Fibroblast of skin of right quadriceps (primary cell): ENCODE results near the gene STARD7.
"Not testable (repeated sequence)": the region's sequence is repeated elsewhere in the genome, so short reads cannot be mapped to it uniquely, and the experiment has no call there.

Experiments used
- DNase-seq: peaks from one replicate; pipeline ENCODE4 v3.0.0-alpha.2; 2013

The STARD7 gene

DNA sequence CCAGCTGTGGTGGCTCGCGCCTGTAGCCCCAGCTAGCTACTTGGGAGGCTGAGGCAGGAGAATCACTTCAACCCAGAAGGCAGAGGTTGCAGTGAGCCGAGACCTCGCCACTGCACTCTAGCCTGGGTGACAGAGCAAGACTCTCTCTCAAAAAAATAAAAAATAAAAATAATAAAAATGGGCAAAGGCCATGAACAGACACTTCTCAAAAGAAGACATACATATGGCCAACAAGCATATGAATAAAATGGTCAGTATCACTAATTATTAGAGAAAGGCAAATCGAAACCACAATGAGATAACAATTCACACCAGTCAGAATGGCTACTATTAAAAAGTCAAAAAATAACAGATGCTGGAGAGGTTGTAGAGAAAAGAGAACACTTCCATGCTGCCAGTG, 48.3 kb downstream of the STARD7 start:
- not testable (repeated sequence) for DNase-seq

DNA sequence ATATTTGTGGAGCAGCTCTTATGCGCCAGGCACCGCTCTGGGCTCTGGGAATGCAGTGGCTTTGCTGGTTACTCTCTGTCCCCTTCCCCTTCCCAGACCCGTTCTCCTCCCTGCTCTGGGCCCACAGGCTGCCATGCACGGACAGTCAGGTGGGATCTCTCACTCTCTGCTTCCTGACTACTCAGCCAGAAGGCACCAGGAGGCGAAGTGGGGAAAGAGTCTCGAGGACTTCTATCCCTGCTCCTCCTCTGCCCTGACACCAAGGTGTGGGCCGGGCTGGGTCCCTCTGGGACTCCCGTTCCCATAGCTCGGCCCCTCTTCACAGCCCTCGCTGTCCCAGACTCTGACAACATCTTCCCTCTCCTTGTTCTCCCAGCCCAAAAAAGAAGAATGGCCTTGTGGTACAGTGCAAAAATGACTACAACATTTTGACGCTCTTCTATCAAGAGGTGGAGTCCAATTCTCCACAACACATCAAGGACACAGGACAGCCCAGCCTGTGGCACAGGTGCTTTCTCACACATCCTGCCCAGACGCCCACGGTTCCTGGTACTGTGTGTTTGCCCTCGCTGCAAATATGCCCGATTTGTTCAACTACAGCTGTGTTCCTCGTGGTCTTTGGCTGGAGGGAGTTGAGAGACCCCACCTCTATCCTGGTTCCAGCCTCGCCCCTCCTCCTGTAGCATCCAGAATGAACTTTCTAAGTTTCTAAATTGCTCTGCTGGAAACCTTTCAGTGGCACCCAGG, 49.4 kb downstream of the STARD7 start:
- DNase-seq = no peak

DNA sequence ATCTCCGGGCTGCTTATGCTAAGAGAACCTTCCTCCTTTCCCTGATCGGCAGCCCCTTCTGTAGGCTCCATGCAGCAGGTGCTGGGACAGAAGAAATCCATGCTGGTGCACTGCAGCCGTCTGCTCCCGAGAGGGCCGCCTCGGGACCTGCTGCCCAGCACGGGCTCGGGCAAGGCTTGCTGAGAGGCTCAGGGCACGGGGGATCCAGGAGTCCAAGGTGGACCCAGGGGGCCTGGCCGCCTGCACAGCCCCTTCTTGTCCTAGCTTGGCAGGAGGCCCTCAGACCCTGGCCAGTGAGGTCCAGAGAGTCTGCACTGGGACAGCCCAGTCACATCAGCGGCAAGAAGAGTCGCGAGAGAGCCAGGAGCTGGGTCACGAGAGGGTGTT, 50.1 kb downstream of the STARD7 start:
- DNase-seq = no peak

DNA sequence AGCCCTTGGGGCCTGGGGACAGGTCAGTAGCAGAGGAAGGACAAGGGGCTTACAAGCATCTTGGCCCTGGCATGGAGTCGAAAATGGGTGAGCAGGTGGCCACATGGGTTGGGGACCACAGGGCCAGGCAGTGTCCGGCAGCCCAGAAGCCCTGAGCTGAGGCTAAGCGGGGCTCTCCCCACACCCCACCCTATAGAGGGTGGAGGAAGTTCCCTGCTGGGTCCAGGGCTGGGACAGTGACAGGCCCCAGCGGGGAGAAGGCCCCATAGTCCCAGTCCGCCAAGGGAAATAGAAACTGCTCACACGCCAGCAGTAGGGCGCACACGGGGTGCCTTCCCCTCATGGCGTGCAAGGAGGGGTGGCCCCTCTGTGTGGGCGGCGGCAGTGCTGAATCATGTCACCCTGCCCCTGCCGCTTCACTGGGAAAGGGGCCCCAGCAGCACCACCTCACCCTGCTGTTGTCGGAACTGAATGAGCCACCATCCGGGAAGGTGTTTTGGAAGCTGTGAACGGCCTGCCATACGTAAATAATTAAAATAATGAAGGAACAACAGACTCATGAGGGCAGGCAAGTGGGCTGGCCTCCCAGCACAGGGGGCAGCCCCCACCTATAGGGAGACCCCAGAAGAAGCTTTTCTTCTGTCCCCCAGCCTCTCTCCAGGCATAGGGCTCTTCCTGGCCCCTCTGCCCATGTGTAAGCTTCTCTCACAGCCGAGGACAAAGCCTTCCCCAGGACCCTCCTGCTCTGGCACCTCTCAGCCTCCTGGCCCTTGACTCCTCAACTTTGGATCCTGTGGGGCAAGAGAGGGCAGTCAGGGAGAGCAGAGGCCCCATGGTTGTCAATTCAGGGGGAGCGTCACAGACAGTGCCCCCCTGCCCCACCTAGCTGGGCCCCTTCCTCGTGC, 50.7 kb downstream of the STARD7 start:
- peak; percentile 38 for DNase-seq

DNA sequence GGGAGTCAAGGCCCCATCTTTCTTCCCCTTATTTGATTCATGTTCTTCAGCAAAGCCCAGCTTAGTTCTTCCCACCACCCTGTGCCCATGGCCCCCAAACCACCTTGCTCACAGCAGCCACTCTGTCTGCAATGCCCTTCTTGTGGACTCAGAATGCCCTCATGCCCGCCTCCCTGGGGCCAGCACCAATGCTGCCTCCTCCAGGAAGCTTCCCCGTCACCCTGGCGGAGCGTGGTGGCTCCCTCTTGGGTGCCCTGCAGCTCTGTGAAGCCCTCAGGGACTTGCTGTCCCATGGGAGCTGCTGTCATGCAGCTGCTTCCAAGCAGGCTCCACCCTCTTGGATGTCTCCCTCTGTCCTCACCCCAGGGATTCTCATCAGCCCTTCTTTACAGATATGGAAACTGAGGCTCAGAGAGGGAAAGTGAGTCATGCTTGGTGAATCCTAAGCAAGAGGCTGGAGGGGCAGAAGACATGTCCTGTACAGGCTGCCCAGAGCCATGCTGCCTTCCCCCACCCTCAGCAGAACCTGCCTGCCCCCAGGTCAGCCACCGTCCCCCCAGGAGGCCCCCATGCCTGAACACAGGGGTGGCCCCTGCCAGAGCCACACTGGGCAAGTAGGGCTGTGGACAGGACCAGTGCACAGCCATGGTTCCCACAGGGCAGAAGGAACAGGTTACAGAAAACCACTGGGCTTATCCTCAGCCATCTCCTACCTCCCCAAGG, 51.5 kb downstream of the STARD7 start:
- no peak for DNase-seq

DNA sequence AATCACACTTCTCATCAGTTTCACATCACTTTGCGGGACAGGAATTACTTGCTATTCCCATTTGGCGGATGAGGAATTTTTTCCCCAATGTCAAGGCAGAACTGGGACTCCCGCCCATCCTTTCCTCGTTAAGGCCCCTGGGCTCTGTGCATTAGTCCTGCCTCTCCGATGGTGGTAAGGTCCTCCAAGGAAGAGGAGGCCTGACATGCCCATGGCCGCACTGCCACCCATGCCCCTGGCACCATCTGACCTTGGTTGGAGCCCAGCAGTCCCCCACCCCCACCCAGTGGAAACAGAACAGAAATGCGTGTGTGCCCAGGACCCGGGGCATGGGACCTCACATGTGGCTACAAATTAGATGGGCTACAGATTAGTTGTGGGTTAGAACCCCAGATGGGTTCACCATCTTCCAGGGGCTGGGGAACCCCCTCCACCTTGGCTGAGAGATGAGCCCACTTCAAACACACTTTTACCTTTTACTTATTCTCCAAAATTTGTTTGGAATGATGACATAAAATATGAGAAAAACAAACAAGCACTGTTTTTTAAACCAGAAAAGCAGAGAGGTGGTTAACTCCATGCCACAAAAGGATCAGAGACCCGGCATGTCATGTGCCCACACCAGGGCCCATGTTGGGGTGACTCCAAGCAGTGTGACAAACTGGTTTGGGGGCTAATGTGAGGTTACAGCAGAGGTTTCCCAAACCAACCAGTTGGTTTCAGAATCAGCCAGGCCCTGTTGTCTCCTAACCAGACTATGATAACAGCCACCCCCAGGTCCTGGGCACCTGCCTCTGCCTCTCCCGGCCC, 52.4 kb downstream of the STARD7 start:
- no peak for DNase-seq

DNA sequence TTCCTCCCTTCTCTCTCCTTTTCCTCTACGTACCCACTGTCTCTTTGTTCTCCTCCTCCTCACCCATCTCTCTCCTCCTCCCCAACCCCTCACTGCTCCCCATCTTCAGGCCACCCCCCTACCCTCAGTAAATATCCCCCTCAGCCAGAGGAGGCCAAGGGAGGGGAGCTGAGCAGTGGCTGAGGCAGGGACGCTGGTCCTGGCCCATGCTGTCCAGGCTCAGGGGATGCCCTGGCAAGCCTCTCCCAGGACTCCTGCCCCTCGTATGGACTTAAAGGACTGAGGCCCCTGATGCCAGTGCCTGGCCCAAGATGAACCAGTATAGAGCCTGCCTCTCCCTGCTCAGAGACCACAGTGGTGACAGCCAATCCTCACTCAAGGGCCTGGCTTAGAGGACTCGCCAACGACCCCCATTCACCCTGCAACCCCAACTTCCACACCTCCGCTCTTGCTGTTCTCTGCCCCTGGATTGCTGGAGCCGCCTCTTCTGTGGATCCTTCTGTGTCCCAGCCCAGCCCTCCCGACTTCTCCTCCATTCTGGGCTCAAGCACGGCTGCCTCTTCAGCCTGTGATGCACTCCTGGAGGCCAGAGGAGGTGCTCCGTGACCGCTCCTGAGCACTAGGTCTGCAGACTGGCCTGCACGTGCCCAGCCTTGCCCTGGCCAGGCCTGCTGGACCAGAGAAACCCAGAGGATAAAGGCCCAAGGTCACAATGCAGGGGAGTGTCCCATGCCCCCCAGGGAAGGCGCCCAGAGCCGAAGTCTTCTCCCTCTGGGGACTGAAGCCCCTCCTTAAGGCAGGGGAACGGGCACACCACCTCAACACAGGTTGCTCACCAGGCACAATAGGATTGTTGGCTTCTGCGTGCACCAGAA, 53.9 kb downstream of the STARD7 start:
- no peak for DNase-seq

DNA sequence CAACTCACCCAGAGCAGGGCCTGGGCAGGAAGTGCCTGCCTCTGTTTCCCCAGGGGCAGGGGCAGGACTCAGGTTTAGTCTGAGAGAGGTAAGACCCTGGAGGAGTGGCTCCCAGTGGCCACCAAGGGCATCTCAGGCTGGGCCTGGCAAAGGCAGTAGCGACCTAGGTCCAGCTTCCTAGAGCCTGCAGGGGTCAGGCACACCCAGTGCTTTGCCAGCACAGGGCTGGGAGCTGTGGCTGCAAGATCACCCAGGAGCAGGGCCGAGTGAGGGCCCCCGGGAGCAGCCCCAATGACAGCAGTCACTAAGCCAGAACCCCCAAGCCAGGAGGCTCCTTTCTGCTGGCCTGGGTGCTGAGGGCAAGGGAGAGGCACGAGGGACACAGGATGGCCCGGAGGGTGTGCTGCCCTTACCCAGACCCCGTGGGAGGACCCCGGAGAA, 54.6 kb downstream of the STARD7 start:
- DNase-seq = no peak

DNA sequence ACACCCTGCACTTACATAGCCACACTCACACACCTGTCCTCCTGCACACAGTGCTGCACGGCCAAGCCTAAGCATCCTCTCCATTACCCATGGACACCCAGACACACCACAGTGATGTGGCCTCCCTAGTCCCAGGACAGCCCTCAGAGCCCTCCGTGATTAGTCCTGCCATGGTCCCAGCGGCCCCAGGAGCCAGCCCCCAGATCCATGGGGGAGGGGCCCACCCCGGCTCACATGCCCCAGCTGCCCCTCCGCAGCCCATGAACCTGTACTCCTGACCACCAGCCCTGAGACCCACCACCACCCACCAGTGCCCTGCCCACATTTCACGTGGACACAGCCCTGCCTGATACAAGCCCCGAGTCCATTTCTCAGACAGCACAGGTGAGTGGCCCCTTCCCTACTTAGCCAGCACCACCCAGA, 55.3 kb downstream of the STARD7 start:
- no peak for DNase-seq

DNA sequence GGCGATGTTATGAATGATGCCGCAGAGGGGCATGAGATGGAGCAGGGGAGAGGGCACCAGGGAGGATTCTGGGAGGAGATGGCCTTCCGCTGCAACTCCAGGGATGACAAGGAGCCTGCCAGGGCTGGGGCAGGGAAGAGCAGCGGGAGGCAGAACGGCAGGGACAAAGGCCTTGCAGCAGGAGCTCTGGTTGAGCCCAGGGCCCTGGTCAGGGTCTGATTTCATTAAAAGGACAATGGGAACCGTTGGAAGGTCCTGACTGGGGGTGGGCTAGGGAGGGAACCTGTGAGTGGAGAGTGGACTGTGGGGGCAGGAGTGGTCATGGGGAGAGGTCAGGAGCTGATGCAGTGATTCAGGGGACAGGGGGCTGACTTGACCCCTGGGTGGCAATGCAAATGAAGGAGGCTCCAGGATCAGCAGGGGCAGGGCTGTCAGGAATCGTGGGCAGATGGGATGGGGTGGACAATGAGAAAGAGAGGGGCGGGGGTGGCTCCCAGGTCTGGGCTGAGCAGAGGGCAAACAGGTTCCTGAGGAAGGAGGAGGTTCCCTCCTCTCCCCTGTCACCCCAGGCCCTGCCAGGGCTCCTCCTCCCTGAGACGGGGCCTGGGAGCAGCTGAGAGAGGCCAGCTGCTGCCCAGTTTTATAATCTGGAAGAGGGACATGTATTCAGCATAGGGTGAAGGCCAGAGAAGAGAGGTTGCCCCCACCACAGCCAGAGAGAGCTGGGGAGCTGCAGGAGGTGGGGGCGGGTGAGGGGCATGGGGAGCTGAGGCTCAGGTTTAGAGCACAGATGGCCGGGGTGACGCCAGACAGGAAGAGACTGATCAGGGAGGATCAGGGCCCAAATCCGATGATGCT, 56.1 kb downstream of the STARD7 start:
- DNase-seq = no peak

DNA sequence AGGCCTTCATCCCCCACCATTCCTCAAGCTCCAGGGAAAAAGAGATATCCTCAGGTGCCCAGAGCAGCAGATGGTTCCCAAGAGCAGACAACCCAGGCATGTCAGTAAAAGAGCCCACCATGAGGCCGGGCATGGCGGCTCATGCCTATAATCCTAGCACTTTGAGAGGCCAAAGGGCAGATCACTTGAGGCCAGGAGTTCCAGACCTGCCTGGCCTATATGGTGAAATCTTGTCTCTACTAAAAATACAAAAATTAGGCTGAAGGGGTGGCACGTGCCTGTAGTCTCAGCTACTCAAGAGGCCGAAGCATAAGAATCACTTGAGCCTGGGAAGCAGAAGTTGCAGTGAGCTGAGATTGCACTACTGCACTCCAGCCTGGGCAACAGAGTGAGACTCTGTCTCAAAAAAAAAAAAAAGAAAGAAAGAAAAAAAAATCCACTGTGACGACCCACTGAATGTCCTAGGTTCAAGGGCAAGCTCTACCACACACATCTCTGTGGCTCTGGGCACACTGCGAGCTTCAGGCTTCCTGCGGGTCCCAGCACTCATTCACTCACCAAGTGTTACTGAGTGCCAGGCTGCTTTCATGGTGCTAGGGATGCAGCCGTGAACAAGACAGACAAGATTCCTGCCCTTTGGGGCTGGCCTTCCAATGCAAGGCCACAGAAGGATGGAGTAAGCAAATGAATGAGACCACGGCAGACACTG, 56.9 kb downstream of the STARD7 start:
- no peak for DNase-seq

DNA sequence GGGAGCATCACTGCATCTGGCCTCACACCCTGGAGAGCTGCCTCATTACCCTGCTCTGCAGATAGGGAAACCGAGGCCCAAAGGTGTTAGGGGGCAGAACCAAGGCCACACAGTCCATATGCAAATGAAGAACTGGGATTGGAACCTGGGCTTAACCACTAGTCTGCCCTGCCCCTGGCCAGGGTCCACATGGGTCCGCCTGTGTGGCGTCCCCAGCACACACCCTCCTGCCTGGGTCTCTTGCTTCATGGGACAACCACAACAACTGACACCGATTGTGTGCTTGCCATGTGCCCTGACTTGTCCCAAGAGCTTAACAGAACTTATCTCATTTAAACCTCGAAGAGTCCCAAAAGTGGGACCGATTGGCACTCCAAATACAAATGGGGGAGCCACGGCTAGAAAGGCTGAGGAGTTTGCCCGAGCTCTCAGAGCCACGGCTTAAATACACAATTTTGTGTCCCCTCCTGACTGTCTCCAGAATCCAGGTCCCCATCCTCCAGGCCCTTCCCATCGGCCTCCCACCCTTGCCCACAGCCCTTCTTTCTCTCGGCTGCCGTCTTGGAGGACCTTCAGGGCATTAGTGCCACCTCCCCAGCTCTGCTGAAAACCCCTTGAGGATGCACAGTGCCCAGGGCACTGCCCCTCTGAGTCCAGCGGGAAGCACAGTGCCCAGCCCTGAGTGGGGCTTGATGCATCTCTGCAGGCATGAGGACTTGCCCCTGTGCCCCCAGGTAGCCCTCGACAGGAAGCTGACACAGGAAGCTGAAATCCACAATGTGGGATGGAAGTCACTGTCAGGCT, 57.6 kb downstream of the STARD7 start:
- DNase-seq = no peak

DNA sequence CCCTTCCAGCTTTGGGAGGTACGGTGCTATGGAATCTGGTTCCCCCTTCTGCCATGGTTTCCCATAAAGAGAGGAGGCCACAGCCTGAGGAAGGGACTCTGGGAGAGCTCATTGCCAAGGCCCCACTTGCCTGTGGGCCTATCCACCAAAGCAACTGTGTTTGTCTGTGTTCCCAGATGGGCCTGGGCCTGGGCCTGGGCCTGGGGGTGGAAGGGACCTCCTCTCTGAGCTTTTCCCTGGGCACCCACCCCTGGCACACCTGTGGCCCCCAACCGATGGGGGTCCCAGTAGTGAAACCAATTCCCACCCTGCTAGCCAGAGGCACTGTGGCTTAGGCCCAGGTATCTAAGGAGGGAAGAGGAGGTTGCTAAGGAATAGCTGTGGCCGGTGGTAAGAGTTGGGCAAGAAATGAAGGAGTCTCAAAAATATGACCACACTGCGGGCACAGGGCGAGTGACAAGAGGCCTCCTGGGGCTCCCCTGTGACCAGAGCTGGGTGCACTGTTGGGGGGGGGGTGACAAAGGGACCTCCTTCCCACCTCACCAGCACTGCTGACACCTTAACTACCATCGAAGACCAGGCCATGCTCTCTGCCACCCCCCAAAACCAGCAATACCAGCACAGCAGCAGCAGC, 58.5 kb downstream of the STARD7 start:
- DNase-seq = no peak

DNA sequence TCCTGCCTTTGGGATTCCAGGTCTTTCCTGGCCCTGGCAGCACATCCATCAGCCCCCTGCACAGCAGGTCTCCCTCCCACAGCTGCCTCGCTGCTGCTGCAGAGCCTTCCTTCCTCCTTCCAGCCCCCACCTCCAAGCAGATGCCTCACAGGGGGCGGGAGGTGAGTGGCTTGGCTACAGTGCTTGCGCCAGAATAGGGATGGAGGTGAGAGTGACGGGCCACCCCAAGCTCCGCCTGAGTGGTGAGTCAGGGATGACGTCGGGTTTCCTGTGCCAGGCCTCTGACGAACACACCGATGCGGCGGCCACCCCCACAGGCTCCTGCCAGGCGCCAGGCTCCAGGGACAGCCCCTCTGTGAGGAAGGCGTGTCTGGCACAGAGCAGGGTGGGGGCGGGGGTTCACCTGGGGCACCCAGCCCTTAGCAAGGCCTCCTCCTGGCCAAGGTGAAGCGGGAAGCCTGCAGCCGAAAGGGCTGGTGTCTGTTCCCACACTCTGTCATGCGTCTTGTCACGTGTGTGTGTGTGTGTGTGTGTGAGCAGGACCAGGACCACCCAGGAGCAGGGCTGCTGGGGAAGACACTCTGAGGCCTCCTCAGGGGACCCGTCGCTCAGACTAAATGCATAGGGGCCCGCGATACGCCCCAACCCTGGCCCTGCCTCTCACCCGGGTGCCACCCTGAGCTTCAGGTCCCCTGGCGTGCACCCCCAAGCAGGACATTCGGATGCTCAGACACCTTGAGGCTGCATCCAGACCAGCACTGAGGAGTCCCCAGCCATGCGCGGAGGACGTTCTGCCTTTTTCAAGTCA, 60.0 kb downstream of the STARD7 start:
- peak; percentile 89 for DNase-seq

DNA sequence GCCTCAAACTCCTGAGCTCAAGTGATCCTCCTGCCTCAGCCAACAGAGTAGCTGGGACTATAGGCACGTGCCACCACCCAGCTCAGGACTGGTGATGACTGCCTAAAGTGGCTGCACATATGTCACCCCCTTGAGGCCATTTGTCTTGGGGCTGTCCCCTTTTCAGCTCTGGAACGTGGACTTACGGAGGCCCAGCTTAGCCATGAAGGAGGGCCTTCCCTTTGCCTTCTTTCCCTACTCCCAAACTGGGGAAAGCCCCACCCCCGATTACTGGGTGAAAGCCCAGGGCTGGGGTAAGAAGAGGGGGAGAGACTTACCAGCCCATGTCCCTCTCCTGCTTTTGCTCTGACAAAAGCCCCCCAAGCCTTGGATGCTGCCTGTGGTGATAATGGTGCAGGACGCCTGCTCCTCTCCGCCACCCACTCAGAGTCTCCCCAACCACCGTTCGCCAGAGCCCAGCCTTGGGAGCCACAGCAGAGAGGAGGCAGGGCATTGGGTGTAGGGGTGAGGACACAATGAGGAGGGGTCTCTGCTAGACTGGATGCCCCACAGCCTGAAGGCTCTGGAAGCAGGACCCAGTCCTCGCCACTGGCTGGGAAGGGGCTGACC, 60.9 kb downstream of the STARD7 start:
- no peak for DNase-seq

DNA sequence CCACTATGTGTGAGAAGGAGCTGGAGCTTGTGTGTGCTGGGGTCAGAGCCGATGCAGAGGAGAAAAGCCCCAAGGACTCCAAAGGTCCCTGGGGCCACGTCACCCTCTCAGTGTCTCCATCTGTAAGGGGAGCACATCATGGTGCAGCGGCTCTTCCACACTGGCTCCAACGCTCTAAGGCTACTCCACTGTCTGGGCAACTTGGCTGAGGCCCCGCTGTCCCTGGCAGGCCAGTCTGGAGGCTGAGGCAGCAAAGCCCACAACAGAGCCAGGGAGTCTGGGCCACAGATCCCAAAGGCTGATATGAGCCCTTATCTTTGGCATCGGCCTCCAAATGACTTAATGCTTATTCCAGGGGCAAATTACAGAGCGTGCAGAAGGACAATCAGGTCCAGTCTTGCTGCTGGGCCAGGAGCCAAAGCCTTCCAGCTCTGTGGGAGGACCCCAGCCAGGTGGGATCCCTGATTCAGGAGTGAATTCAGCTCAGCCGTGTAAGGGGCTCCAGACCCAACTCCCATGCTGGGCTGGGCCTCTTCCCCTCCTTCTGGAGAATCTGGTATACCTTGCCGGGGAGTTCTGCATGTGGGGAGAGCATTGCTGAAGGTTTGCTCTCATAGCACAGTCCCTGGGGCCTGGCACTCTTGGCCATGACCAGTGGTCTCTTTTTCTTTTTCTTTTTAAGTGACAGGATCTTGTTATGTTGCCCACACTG, 61.6 kb downstream of the STARD7 start:
- peak; percentile 18 for DNase-seq
